HCT116 (cell line): ENCODE results near the gene GRAMD4. TPM values are rescaled to one million over a fixed set of nuclear protein-coding genes. Genes with fewer than 3 reads are reported as not detected.

Experiments used
- ATAC-seq: fragments of 200-7000 bp; cut with Tn5 transposase; 2 replicates; pipeline ENCODE4 v1.9.1; 2020; ENCODE audit warnings: mild to moderate bottlenecking, moderate library complexity
- BruUV-seq: library from RNA; stranded (reverse); fragments of 400-500 nt; replicated peaks from 2 replicates; lab custom pipeline; 2021; lab: Mats Ljungman, UMichigan
- CTCF ChIA-PET: fragments of 300-600 bp; sonication (Branson Sonifier 250); formaldehyde crosslinking; loops from one replicate; lab custom pipeline; 2021; ENCODE audit warnings: antibody characterized with exemption; lab: Charles Lee
- POLR2A ChIA-PET: fragments of 300-600, 350-600 bp; sonication (Branson Sonifier 250); formaldehyde crosslinking; loops from one replicate; lab custom pipeline; 2021; ENCODE audit warnings: antibody characterized with exemption; lab: Charles Lee
- RAD21 ChIA-PET, 2 experiments: fragments of 300-600 bp; sonication (Branson Sonifier 250); formaldehyde crosslinking; loops; one replicate each; lab custom pipeline; 2023; ENCODE audit warnings: low total read pairs in 2 of 2; ENCODE audit not compliant: uncharacterized antibody in 2 of 2, unreplicated experiment in 2 of 2, low non-redundant PET in 1 of 2; lab: Charles Lee
- DNase-seq: peaks from one replicate; pipeline ENCODE4 v3.0.0-alpha.2; 2010; ENCODE audit warnings: low read depth, low spot score
- H2AFZ ChIP-seq: fragments of 200-600 bp; shearing (Covaris generic), sonication (generic); 2 replicates; pipeline ENCODE4 v1.6.1; 2017; ENCODE audit warnings: low read depth, mixed run types, mixed read lengths, antibody characterized with exemption, low read length; ENCODE audit not compliant: poor library complexity, severe bottlenecking
- H3K27ac ChIP-seq: 2 replicates; pipeline ENCODE4 v1.5.1; 2012; ENCODE audit warnings: low read depth, low read length
- H3K27me3 ChIP-seq: fragments of 200-600 bp; sonication (generic); 2 replicates; pipeline ENCODE4 v1.6.1; 2016; ENCODE audit warnings: mixed run types, low read length, mixed read lengths; ENCODE audit not compliant: insufficient read depth
- H3K36me3 ChIP-seq, 2 experiments: fragments of 200-500 bp in 1 of 2; fragments of 200-600 bp in 1 of 2; sonication (Bioruptor generic) in 1 of 2; sonication (generic) in 1 of 2; 2 replicates each; pipeline versions ENCODE4 v1.5.1 to v1.6.1; 2014 to 2016; ENCODE audit warnings: low read length in 2 of 2, inconsistent platforms in 1 of 2, mixed read lengths in 1 of 2, mixed run types in 1 of 2; ENCODE audit not compliant: insufficient read depth in 2 of 2, control insufficient read depth in 1 of 2
- H3K4me1 ChIP-seq, 2 experiments: fragments of 200-600 bp in 1 of 2; sonication (generic) in 1 of 2; 2 replicates each; pipeline versions ENCODE4 v1.5.1 to v1.6.1; 2012 to 2017; ENCODE audit warnings: low read length in 2 of 2, inconsistent platforms in 1 of 2, mild to moderate bottlenecking in 1 of 2, mixed read lengths in 1 of 2, mixed run types in 1 of 2, moderate library complexity in 1 of 2; ENCODE audit not compliant: insufficient read depth in 2 of 2, control insufficient read depth in 1 of 2
- H3K4me2 ChIP-seq: fragments of 200-600 bp; sonication (generic); 2 replicates; pipeline ENCODE4 v1.6.1; 2017; ENCODE audit warnings: mixed run types, low read length, mixed read lengths
- H3K4me3 ChIP-seq, 2 experiments: fragments of 200-600 bp in 1 of 2; sonication (generic) in 1 of 2; replicated peaks in 1 of 2; 2 replicates each; pipeline ENCODE4 v1.5.1; 2011 to 2016; ENCODE audit warnings: low read length in 2 of 2, control low read depth in 1 of 2, low read depth in 1 of 2, mild to moderate bottlenecking in 1 of 2, mixed read lengths in 1 of 2, mixed run types in 1 of 2
- H3K79me2 ChIP-seq: fragments of 200-600 bp; sonication (generic); 2 replicates; pipeline ENCODE4 v1.6.1; 2017; ENCODE audit warnings: mild to moderate bottlenecking, mixed run types, low read length, moderate library complexity, mixed read lengths; ENCODE audit not compliant: insufficient read depth
- H3K9ac ChIP-seq: fragments of 200-600 bp; sonication (generic); 2 replicates; pipeline ENCODE4 v1.6.1; 2016; ENCODE audit warnings: low read length, mixed read lengths
- H3K9me2 ChIP-seq: fragments of 200-600 bp; sonication (generic), shearing (Covaris generic); 2 replicates; pipeline ENCODE4 v1.6.1; 2017; ENCODE audit warnings: mixed run types, mild to moderate bottlenecking, moderate library complexity; ENCODE audit not compliant: insufficient read depth
- H3K9me3 ChIP-seq, 2 experiments: fragments of 200-500 bp in 1 of 2; fragments of 200-600 bp in 1 of 2; sonication (Bioruptor generic) in 1 of 2; sonication (generic) in 1 of 2; 2 replicates each; pipeline ENCODE4 v1.6.1; 2014 to 2017; ENCODE audit warnings: low read length in 2 of 2, mixed read lengths in 2 of 2, inconsistent platforms in 1 of 2, low read depth in 1 of 2, mild to moderate bottlenecking in 1 of 2, mixed run types in 1 of 2, moderate library complexity in 1 of 2; ENCODE audit not compliant: control insufficient read depth in 1 of 2, insufficient read depth in 1 of 2
- H4K20me1 ChIP-seq: fragments of 200-600 bp; sonication (generic), shearing (Covaris generic); 2 replicates; pipeline ENCODE4 v1.6.1; 2017; ENCODE audit warnings: mixed run types, mild to moderate bottlenecking, moderate library complexity; ENCODE audit not compliant: insufficient read depth
- CEBPB ChIP-seq: IDR thresholded peaks from 2 replicates; pipeline ENCODE4 v1.6.1; 2012; ENCODE audit warnings: low read depth
- CTCF ChIP-seq, 3 experiments: fragments of 200-600 bp in 1 of 3; sonication (generic) in 1 of 3; IDR thresholded peaks in 2 of 3; conservative IDR thresholded peaks in 1 of 3; 2 replicates each; pipeline ENCODE4 v1.5.1; 2012 to 2017; ENCODE audit warnings: low read depth in 2 of 3, low read length in 2 of 3, antibody characterized with exemption in 1 of 3, borderline replicate concordance in 1 of 3, control low read depth in 1 of 3, mild to moderate bottlenecking in 1 of 3, mixed read lengths in 1 of 3, mixed run types in 1 of 3, moderate library complexity in 1 of 3; ENCODE audit not compliant: insufficient read depth in 1 of 3
- EZH2phosphoT487 ChIP-seq: fragments of 200-600 bp; IDR thresholded peaks from 2 replicates; pipeline ENCODE4 v1.6.1; 2018; ENCODE audit warnings: antibody characterized with exemption, borderline replicate concordance
- POLR2AphosphoS5 ChIP-seq: IDR thresholded peaks from 2 replicates; pipeline ENCODE4 v1.6.1; 2011; ENCODE audit warnings: mild to moderate bottlenecking, low read depth, low read length, moderate library complexity
- REST ChIP-seq: IDR thresholded peaks from 2 replicates; pipeline ENCODE4 v1.6.1; 2012; ENCODE audit warnings: low read depth
- SIN3A ChIP-seq: IDR thresholded peaks from 2 replicates; pipeline ENCODE4 v1.6.1; 2012; ENCODE audit warnings: low read depth
- ZBTB33 ChIP-seq: IDR thresholded peaks from 2 replicates; pipeline ENCODE4 v1.6.1; 2011; ENCODE audit warnings: mild to moderate bottlenecking, low read length, moderate library complexity; ENCODE audit not compliant: insufficient replicate concordance; ENCODE audit errors: extremely low read depth
- ZFX ChIP-seq: fragments of 450-650 bp; IDR thresholded peaks from 2 replicates; pipeline ENCODE4 v1.6.1; 2017
- ZNF274 ChIP-seq: fragments of 200-500 bp; sonication (Bioruptor generic); IDR thresholded peaks from 2 replicates; pipeline ENCODE4 v1.6.1; 2014; ENCODE audit warnings: mild to moderate bottlenecking, low read depth, low read length, inconsistent platforms
- intact Hi-C: fragments of 100-400 bp; cut with micrococcal nuclease; formaldehyde crosslinking; loops from 2 replicates; pipeline ENCODE4 v1.10.0; 2022
- total RNA-seq: library from RNA; stranded (reverse); gene quantifications from one replicate; pipeline ENCODE4 v1.2.1, GENCODE V29; 2021; ENCODE audit not compliant: unreplicated experiment

GRAMD4 gene
- total RNA-seq, 1 experiment from 2014 or later: 25.8 TPM

- ATAC-seq: no peak
- Histone ChIP-seq H3K79me2 (no peaks in the 10 kb centered on the region), H3K27me3 (no peaks in the 10 kb centered on the region), H3K4me1 (peaks cover 0 to 7% of the 10 kb centered on the region in 2 experiments; a peak in 1 of 4 replicates), H3K9me2 (no peaks in the 10 kb centered on the region), H3K9me3 (no peaks in the 10 kb centered on the region), H3K36me3 (no peaks in the 10 kb centered on the region), H2AFZ (no peak overlapping the region), H3K4me3 (no peak overlapping the region), H4K20me1 (no peaks in the 10 kb centered on the region), H3K4me2 (no peak overlapping the region), H3K9ac (no peak overlapping the region), H3K27ac (no peak overlapping the region)
- DNase-seq: no peak
- ChIA-PET RAD21 (no interaction called here), CTCF (no interaction called here), POLR2A (no interaction called here)
- intact Hi-C loops: no loop called here
- no TSS peak for BruUV-seq
- TF ChIP-seq CTCF (IDR thresholded peaks at IDR 0.05 in 2 of 3, conservative IDR thresholded peaks at IDR 0.05 in 1 of 3; ENCODE audit: borderline replicate concordance in 1 of 3, insufficient read depth in 1 of 3, low read depth in 2 of 3, low read length in 2 of 3) (no peak), ZBTB33 (no peak), EZH2phosphoT487 (no peak), POLR2AphosphoS5 (no peak), REST (no peak), SIN3A (no peak), CEBPB (no peak), ZNF274 (no peak), ZFX (no peak)
Measured at GRCh38 chr22:46627806-46628482, 7.8 kb downstream of the GRAMD4 start.
